RPMI7951 (cell line): ENCODE results near the gene PARVG. TPM values are rescaled to one million over a fixed set of nuclear protein-coding genes. Genes with fewer than 3 reads are reported as not detected.
A peak's percentile ranks its signal among the peaks of the same experiment; 100 is the strongest.

Source experiments
- DNase-seq: peaks from one replicate; pipeline ENCODE4 v3.0.0-alpha.2; 2012; ENCODE audit warnings: low read depth
- total RNA-seq: library from RNA; depleted of rRNA; stranded (reverse); fragments of >200 nt; shearing (Covaris generic); gene quantifications from 2 replicates; pipeline ENCODE4 v1.2.3, GENCODE V29; 2014

Gene PARVG
- total RNA-seq, 1 experiment from 2014 or later: 0.48 TPM

DNA sequence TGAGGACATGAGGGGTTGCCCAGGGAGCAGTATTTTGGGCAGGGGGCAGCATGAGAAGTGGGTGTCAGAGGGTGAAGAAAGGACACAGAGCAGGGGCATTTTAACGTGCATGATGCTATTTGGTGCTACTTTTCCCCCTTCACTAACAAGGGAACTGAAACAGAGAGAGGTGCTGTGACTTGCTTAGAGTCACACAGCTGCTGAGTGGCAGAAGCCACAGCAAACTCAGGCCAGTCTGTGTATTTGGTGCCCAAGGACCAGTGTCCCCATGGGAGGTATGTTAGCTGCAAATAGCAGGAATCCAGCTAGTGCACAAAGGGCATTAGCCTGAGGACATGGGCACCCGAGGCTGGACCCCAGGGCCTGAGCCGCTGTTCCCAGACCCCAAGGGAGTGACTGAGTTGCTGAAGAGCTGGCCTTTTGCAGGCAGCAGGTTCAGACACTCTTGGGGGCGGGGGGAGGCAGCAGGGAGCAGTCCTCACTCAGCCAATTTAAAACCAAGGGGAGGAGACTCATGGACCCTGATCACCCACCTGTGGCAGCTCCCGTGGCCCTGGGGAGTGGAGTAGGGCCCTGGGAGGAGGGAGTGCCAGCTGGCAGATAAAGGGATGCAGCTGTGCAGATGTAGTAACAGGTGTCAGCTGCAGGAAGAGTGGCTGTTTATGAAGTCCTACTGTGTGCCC is 14.6 kb downstream of the PARVG start:
- no peak for DNase-seq

DNA sequence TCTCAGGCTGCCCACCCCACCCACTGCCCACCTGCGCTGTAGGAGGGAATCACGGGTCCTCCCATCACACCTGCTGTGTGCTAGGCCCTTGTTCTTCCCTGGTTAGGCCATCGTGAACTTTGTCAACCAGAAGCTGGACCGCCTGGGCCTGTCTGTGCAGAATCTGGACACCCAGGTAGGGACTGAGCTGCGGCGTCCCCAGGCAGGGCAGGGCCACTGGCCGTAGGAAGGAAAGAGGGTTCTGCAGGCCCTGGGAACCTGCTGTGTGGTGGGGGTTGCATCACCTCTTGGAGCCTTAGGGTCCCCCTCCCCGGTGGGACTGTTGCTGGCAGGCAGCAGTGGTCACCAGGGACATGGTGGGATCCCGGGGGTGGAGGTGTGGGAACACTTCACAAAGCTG is 15.5 kb downstream of the PARVG start:
- no peak for DNase-seq

DNA sequence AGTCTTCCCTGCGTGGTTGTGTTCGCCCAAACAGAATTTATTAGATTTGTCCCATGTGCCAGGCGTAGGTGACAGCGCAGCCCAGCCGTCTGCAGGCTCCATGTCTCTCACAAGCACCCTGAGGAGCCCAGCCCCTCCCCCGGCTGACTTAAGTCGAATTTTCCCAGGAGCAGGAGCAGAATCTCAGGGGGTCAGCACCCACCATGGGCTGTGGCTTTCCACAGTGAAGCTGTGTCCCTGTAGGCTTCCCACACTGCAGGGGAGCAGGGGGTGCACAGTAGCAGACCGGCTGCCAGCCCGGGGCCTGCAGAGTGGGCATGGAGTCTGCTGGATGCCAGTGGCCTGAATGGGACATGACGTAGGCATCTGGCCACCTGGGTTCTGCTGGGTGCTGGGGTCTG is 16.0 kb downstream of the PARVG start:
- DNase-seq: no peak

DNA sequence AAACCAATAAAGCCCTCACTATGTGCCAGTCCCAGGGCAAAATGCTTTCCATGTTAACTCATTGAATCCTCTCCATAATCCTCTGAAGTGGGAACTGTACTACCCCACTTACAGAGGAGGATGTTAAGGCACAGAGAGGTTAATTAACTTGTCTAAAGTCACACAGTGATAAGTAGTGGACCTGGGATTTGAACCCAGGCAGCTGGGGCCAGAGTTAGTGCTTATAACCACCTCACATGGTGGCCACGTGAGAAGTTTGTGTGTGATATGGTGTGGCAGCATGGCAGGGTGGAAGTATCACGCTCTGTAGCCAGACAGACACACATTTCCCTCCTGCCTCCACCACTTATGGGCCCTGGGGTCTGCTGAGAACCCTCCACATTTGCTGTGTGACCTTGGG is 16.5 kb downstream of the PARVG start:
- DNase-seq: no peak

DNA sequence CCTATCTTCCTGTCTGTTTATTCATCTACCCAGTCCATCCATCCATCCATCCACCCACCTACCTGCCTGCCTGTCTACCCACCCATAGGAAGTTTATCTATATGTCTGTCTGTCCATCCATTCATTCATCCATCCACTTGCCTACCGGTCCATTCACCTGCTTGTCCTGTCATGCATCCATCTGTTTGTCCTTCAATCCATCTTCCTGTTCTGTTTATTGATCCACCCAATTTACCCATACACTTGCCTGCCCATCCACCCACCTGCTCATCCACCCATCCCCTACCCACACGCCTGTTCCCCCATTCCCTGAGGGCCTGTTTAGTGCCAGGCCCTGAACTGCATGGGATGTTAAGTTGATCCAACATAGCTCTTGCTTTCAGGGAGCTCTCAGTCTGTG is 18.4 kb downstream of the PARVG start:
- no peak for DNase-seq

DNA sequence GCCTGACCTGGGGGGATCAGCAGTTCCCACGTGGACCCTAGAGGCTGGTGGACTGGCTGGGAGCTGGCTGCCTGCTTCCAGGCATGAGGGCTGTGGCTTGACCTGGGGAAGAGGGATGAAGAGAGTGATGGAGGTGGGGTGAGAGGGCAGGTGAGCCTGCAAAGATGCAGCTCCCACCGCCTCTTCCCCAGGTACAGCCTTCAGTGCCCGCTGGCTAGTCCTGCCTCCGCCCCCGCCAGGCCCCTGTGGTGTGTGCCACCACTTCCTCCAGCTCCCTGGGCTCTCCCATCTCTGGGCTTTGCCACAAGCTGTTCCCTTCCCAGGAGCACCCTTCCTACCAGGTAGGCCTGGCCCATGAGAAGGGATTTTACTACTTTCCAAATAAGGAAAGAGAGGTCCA is 19.1 kb downstream of the PARVG start:
- DNase-seq: no peak

DNA sequence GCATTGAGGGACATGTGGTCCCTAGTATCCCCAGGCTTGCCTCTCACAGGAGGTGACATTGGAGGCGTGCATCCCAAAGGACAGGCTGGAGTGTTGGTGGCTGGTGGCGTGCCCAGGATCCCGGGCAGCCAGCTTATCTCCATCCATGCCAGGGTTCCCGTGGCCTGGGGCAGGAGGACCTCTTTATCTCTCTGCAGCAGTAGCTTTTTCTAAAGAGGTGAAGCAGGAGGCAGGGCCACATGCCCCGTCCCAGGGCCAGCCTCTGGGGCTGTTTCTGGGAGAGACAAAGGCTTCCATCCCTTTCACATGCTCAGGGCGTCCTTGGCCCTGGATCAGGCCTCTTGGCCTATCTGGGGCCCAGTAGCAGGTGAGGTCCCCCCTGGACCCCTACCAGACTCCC is 19.7 kb downstream of the PARVG start:
- no peak for DNase-seq

DNA sequence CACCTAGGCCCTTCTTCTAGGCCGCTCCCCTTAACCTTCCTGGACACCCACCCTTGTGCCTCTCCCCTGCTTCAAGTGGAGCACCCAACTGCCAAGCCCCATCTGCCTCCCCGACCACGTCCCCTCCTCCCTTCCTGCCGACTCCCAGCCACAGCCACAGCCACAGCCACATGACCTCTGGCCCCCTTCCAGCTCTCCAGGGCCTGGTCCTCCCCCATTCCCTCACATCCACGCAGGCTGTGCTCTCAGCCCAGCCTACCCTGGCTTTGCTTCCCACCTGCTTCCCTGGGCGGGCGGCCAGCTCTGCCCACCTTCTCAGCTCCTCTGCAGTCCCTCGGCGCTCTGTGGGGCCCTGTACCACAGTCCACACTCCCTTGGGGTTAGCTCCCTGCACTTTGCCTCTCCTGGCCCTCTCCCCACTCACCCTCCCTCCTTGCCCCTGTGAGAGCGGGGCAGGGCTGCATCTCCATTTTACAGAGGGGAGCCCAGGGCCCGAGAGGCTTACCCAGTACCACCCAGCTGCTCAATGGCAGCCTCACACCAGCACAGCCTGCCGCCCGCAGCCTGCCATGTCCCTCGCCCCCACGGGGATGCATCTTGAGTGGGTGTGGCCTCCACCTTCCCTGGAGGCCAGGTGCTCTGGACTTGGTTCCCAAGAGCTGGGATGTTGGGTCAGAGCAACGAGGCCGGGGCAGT is 20.3 kb downstream of the PARVG start:
- DNase-seq: no peak

DNA sequence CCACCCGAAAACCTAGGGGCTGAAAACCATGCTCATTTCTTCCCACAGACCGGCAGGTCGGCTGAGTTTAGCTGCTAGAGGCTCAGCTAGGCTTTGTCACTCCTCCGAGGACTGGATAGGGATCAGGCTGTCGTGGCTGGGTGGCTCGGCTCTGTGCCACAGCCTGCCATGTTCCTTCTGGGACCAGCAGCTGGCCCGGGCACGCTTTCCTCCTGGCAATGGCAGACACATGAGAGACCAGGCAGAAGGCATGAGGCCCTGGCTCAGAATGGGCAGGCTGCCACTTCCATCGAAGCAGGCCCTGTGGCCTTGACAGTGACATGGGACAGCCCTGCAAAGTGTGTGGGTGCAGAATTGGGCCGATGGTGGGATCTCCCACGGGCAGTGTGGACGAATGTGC is 20.9 kb downstream of the PARVG start:
- DNase-seq: no peak

DNA sequence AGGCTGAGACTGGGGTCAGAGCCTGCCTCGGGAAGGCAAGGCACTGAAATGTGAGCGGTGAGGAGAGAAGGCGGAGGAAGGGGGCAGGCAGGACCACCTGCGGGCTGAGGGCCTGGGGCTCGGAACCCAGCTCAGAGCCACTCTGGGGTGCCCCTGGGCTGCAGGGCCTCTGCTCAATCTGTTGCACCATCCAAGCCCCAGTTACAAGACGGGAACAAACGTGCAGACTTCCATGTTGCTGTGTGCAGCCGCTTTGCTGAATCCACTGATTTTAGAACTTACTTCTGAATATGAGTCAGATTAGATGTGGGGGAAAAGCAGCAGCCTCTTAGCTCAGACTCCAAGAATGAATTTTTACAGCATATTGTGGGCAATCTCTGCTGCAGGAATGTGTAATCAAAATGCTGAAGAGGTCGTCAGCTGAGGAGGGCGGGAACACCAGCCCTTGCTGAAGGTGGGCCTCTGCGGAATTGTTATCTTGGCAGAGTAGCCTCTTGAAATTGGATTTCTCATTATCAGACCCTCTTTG is 21.6 kb downstream of the PARVG start:
- DNase-seq: peak; percentile 16

DNA sequence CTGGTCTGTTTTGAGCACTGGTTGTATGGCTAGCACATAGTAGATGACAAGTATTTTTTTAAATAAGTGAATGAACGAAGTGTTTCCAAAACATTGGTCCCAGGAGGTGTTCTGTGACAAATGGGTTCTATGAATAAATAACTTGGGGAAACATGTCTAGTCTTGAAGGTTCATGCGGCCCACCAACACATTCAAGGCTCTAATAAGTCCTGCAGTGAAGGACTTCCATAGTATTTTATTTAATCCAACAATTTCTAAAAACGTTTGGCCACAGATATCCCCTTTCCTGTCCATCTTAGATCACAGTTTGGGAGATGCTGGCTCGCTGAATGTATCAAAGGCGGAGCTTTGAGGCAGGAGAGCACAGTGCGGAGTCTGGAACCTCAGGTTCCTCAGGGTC is 22.5 kb downstream of the PARVG start:
- DNase-seq: no peak

DNA sequence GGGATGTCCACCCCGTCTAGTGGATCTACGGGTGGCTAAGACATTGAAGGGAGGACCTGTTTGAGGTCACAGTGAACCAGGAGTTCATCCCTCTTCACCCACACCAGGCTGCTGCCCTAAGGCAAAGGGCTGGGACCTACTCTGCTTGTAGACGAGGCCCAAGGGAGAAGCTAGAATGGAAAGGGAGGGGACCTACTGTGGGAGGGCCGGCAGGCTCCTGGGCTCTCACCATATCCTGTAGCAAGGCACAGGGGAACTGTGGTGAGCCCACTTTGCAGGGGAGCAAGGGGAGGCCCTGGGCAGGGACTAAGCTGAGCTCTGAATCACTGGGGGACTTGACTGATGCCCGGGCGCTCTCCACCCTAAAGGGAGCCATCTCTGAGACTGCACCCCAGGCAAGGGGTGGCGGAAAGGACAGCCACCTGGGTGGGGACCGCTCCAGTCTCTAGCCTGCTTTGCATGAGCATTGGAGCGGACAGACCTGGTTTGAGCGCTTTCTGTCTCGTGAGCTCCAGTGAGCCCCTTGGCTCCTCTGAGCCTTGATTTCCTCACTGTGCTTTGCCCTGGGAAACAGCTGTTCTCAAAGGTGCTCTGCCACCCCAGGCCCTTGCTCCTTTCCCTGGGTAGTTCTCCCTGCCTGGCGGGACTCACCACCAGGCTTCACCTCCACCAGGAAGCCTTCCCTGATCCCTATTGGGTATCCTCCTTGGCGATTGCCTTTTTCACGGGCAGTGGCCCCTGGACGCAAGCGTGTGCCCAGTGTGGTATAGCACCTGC is 24.2 kb downstream of the PARVG start:
- DNase-seq: no peak

DNA sequence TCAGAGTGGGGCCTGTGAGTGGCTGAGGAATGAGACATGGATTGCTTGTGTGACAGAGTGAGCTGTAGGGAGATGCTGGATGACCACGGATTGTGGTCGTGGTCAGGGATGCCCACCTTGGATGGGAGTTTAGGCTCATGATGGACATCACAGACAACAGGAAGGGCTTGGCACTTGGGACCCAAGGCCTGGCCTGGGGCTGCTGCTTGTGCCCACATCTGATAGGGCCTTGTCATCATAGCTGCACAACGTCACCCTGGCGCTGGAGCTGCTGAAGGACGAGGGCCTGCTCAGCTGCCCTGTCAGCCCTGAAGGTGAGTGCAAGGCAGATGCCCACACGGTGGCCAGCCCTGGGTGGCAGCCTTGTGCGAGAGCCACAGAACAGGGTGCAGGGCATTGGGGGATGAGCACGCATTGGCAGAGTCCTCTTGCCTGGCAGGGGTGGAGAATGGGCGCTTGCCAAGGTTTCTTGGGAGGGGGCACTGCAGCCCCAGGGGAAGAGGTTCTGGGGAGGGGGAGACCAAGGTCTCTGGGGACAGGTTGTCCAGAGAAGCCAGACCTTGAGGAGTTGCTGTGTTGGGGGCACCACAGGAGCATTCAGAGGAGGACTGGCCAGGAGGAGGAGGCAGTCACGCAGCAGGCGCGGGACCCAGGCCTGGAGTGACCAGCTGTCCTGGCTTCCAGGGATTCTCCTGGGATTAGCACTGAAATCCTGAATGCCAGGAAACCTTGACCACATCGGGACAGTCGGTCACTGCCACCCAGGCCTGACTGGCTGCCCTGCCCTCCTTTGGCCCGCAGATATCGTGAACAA is 25.0 kb downstream of the PARVG start:
- DNase-seq: no peak

DNA sequence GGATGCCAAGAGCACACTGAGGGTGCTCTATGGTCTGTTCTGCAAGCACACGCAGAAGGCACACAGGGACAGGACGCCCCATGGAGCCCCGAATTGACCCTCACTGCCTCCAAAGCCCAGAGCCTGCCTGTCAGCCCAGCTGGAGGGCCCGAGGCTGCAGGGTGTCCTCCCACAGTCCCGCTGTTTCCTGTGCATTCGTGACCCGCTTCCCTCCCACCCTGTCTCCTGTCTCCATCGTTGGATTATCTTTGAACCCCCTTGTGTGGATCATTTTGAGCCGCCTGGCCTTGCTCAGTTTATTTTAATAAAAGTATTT is 25.6 kb downstream of the PARVG start:
- no peak for DNase-seq

DNA sequence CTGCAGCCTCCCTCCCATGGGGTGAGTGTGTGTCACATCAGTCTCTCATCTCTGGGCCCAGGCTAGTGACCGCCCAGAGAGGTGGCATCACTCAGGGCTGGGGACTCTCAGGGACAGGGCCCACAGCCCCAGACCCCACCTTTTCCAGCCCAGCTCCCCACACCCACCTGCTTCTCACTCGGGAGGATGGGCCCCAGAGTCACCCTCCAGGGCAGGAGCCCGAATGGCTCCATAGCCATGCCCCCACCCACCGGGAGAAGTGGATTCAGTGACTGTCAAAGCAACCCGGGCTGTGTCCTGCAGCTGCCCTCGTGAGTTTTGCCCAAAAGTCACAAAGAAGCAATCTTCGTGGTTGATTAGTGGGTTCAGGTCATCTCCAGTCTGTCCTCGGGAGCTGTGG is 26.0 kb downstream of the PARVG start:
- DNase-seq: no peak

DNA sequence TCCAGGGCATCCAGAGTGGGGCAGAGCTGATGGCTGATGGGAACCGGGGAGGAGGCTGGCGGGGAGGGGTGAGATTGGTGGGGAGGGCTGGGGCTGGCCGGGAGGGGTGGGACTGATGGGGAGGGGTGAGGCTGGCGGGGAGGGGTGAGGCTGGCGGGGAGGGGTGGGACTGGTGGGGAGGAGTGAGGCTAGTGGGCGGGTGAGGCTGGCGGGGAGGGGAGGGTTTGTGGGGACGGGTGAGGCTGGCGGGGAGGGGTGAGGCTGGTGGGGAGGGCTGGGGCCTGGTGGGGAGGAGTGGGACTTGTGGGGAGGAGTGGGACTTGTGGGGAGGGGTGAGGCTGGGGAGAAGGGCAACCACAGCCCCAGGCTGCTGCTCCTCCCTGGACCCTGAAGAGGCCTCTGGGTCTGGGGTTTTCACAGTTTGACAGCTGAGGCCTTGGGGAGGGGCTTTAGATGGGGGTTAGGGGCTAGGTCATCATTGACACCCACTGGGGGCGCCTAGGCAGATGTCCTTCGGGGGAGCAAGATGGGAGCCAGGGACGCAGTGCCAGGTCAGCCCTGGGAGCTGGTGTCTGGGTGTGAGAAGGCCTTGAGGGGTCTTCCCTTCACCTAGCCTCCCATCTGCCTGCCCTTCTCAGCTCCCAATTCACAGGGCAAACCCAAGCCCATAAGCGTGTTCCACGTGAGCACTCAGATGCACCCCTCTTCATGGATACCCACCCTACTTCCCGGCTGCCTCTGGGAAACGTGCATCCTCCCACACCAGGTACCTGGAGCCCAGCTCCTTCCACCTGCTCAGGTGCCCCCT is 26.7 kb downstream of the PARVG start:
- no peak for DNase-seq

DNA sequence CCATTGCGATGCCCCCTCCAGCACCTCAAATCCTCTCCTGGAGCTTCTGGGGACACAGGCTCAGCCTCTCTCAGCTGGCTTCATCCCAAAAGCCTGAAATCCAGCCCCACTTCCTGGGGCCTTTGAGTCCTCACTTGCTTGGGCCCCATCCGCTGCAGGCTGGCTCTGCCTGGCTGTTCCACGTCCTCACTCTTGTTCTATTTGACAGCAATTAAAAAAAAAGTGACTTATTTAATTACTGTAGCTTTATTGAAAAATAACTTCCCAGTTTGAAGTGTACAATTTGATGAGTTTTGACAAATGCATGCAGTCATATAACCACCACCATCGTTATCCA is 27.2 kb downstream of the PARVG start:
- DNase-seq: no peak

DNA sequence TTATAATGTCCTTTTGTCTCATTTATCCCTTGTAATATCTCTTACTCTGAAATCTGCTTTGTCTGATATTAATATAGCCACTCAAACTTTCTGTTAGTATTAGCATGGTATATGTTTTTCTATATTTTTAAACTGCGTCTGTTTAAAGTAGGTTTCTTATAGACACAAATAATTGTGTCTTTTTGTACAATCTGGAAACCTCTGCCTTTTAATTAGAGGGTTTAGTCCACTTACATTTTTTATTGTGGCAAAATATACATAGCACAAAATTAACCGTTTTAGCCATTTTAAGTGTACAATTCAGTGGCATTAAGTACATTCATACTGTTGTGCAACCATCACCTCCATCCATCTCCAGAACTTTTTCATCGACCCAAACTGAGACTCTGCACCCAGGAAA is 28.6 kb downstream of the PARVG start:
- no peak for DNase-seq

DNA sequence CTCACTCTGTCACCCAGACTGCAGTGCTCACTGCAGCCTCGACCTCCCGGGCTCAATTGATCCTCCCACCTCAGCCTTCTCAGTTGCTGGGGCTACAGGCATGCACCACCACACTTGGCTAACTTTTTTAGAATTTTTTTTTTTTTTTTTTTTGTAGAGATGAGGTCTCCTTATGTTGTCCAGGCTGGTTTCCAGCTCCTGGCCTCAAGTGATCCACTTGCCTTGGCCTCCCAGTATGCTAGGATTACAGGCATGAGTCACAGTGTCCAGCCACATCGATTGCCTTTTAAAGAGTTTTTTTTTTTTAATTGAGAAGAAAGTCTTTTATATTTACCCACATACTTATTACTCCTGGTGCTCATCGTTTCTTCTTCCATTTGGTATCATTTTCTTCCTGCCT is 30.0 kb downstream of the PARVG start:
- DNase-seq: peak; percentile 46

DNA sequence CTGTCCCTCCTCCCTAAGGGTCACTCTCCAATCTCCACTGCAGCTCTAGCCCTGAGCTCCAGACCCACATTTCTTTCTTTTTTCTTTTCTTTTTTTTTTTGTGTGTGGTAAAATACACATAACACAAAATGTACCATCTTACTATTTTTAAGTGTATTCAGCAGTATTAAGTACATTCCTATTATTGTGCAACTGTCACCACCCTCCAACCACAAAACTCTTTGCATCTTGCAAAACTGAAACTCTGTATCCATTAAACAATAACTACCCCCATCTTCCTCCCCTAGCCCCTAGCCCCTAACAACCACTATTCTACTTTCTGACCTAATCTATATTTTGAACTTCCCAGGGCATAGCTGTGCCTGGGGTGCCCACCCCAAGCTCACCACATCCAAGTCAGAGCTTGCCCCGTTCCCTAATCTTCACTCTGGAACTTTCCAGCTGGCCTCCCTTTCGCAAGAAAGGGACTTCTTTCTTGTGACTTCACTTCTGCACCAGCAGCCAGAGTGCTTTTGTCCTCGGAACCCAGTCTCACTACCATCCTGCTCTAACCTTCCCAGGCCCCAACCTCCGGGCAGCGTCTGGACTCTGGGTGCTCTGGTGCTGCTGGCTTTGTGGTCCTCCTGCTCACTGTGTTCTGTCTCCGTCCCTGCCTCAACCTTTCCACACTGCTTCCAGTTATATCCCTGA is 30.7 kb downstream of the PARVG start:
- no peak for DNase-seq
